DND-41 (cell line): ENCODE data around the gene SLX4.

Source experiments
- CTCF ChIP-seq: IDR thresholded peaks from 2 replicates; pipeline ENCODE4 v1.5.1; 2012; ENCODE audit warnings: borderline replicate concordance, low read length, moderate library complexity, mild to moderate bottlenecking; ENCODE audit not compliant: poor library complexity, severe bottlenecking; ENCODE audit errors: extremely low read depth
- EZH2 ChIP-seq: IDR thresholded peaks from 3 replicates; pipeline ENCODE4 v1.6.1; 2012; ENCODE audit warnings: borderline replicate concordance, low read depth, mild to moderate bottlenecking, moderate library complexity, low read length, inconsistent platforms; ENCODE audit not compliant: severe bottlenecking

- TF ChIP-seq CTCF (no peak), EZH2 (no peak)
Measured at GRCh38 chr16:3595521-3596021, 15.8 kb downstream of the SLX4 start.
